Mesenchymal stem cell (in vitro differentiated cells and primary cell): ENCODE measurements around the gene ECHS1.
"Not testable (repeated sequence)": the region's sequence is repeated elsewhere in the genome, so short reads cannot be mapped to it uniquely, and the experiment has no call there.

Source experiments
- DNase-seq: peaks from one replicate; pipeline ENCODE4 v3.0.0-alpha.2; 2013
- H2AFZ ChIP-seq: one replicate; pipeline ENCODE4 v1.6.1; 2013; ENCODE audit warnings: low read depth, mild to moderate bottlenecking, control low read depth, inconsistent platforms, low read length, moderate library complexity
- H2AK5ac ChIP-seq: 2 replicates; pipeline ENCODE4 v1.6.1; 2013; ENCODE audit warnings: low read length, moderate library complexity, mild to moderate bottlenecking, inconsistent platforms; ENCODE audit not compliant: severe bottlenecking
- H2BK120ac ChIP-seq: one replicate; pipeline ENCODE4 v1.6.1; 2013; ENCODE audit warnings: low read depth, mild to moderate bottlenecking, inconsistent platforms, low read length, moderate library complexity
- H2BK12ac ChIP-seq, 2 experiments: one replicate each; pipeline ENCODE4 v1.6.1; 2013; ENCODE audit warnings: inconsistent platforms in 2 of 2, low read length in 2 of 2, mild to moderate bottlenecking in 2 of 2, moderate library complexity in 2 of 2, control low read depth in 1 of 2
- H2BK15ac ChIP-seq: one replicate; pipeline ENCODE4 v1.6.1; 2013; ENCODE audit warnings: mild to moderate bottlenecking, low read depth, inconsistent platforms; ENCODE audit not compliant: poor library complexity, severe bottlenecking
- H2BK5ac ChIP-seq: 2 replicates; pipeline ENCODE4 v1.6.1; 2013; ENCODE audit warnings: low read depth, mild to moderate bottlenecking, low read length, control low read depth, inconsistent platforms; ENCODE audit not compliant: poor library complexity, severe bottlenecking
- H3K14ac ChIP-seq, 2 experiments: one replicate each; pipeline ENCODE4 v1.6.1; 2013; ENCODE audit warnings: inconsistent platforms in 2 of 2, low read length in 2 of 2, control low read depth in 1 of 2, mild to moderate bottlenecking in 1 of 2, moderate library complexity in 1 of 2
- H3K18ac ChIP-seq, 2 experiments: one replicate each; pipeline ENCODE4 v1.6.1; 2013; ENCODE audit warnings: inconsistent platforms in 2 of 2, low read length in 2 of 2, control low read depth in 1 of 2, low read depth in 1 of 2, mild to moderate bottlenecking in 1 of 2
- H3K23ac ChIP-seq, 2 experiments: one replicate each; pipeline ENCODE4 v1.6.1; 2013; ENCODE audit warnings: inconsistent platforms in 2 of 2, low read length in 2 of 2, mild to moderate bottlenecking in 2 of 2, moderate library complexity in 2 of 2, control low read depth in 1 of 2
- H3K27ac ChIP-seq: 2 replicates; pipeline ENCODE4 v1.5.1; 2013; ENCODE audit warnings: mild to moderate bottlenecking, moderate library complexity, low read length, control low read depth, inconsistent platforms; ENCODE audit not compliant: poor library complexity, severe bottlenecking
- H3K27me3 ChIP-seq, 2 experiments: 2 replicates each; pipeline versions ENCODE4 v1.6.1 to v1.7.0; 2013; ENCODE audit warnings: low read length in 2 of 2, mild to moderate bottlenecking in 2 of 2, moderate library complexity in 2 of 2, control low read depth in 1 of 2, inconsistent platforms in 1 of 2; ENCODE audit not compliant: control insufficient read depth in 1 of 2, insufficient read depth in 1 of 2
- H3K36me3 ChIP-seq, 2 experiments: 2 replicates each; pipeline versions ENCODE4 v1.6.1 to v1.7.0; 2013; ENCODE audit warnings: low read length in 2 of 2, control low read depth in 1 of 2, inconsistent platforms in 1 of 2, low read depth in 1 of 2, mild to moderate bottlenecking in 1 of 2; ENCODE audit not compliant: insufficient read depth in 2 of 2, control insufficient read depth in 1 of 2
- H3K4ac ChIP-seq, 2 experiments: one replicate each; pipeline ENCODE4 v1.6.1; 2013; ENCODE audit warnings: inconsistent platforms in 2 of 2, low read length in 2 of 2, mild to moderate bottlenecking in 2 of 2, moderate library complexity in 2 of 2, control low read depth in 1 of 2, low read depth in 1 of 2
- H3K4me1 ChIP-seq: 2 replicates; pipeline ENCODE4 v1.6.1; 2013; ENCODE audit warnings: low read depth, low read length, control low read depth; ENCODE audit not compliant: control insufficient read depth, insufficient read depth
- H3K4me2 ChIP-seq: 2 replicates; pipeline ENCODE4 v1.6.1; 2013; ENCODE audit warnings: low read length, mild to moderate bottlenecking, inconsistent platforms; ENCODE audit not compliant: poor library complexity, severe bottlenecking
- H3K4me3 ChIP-seq, 2 experiments: 2 replicates each; pipeline versions ENCODE4 v1.5.1 to v1.7.0; 2013; ENCODE audit warnings: low read length in 2 of 2, mild to moderate bottlenecking in 2 of 2, control low read depth in 1 of 2, low read depth in 1 of 2; ENCODE audit not compliant: insufficient read depth in 1 of 2
- H3K79me1 ChIP-seq: replicated peaks from 2 replicates; pipeline ENCODE4 v1.6.1; 2013; ENCODE audit warnings: mild to moderate bottlenecking, control low read depth, low read length, inconsistent platforms; ENCODE audit not compliant: poor library complexity, severe bottlenecking
- H3K9ac ChIP-seq: 2 replicates; pipeline ENCODE4 v1.7.0; 2013; ENCODE audit warnings: mild to moderate bottlenecking, low read length, moderate library complexity
- H3K9me3 ChIP-seq: 2 replicates; pipeline ENCODE4 v1.7.0; 2013; ENCODE audit warnings: mild to moderate bottlenecking, low read length; ENCODE audit not compliant: control insufficient read depth
- H4K8ac ChIP-seq: one replicate; pipeline ENCODE4 v1.6.1; 2013; ENCODE audit warnings: inconsistent platforms, mild to moderate bottlenecking, low read length, moderate library complexity
- H4K91ac ChIP-seq: one replicate; pipeline ENCODE4 v1.6.1; 2013; ENCODE audit warnings: mild to moderate bottlenecking, low read length, inconsistent platforms
- WGBS: methylation state at CpG from one replicate; pipeline ENCODE4 v1.1.7; 2013; ENCODE audit warnings: mixed read lengths; 5-methylcytosine and 5-hydroxymethylcytosine counted together

Gene ECHS1

DNA sequence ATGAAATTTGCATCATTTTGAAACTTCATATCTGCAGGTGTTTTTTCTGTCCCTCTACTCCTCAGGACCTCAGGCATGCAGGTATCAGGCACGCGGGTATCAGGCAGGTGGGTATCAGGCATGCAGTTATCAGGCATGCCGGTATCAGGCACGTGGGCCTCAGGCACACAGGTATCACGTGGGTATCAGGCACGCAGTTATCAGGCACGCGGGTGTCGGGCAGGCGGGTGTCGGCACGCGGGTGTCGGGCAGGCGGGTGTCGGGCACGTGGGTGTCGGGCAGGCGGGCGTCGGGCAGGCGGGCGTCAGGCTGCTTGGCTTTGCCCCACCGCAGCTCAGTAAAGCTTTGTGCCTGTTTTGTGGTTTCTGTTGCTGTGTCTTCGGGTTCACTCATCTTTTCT is 42.6 kb upstream of the ECHS1 start:
- Histone ChIP-seq H3K4me1 (no peaks in the 10 kb centered on the region), H2BK15ac (no peak overlapping the region), H3K27ac (no peak overlapping the region), H2BK12ac (no peak overlapping the region), H4K8ac (no peak overlapping the region), H3K23ac (no peak overlapping the region), H3K4me3 (no peak overlapping the region), H3K79me1 (peaks cover 27% of the 10 kb centered on the region), H2BK5ac (no peak overlapping the region), H3K4me2 (no peak overlapping the region), H4K91ac (peak overlapping the region; percentile 23), H3K14ac (no peak overlapping the region), H3K27me3 (no peaks in the 10 kb centered on the region), H2AK5ac (no peak overlapping the region), H2BK120ac (no peak overlapping the region), H3K9me3 (peaks cover 23% of the 10 kb centered on the region), H3K9ac (no peak overlapping the region), H3K4ac (no peak overlapping the region), H3K18ac (no peak overlapping the region), H3K36me3 (peaks cover 48 to 66% of the 10 kb centered on the region in 2 experiments), H2AFZ (no peak overlapping the region)
- 97% methylated on average over 25 of the region's 25 CpGs for WGBS
- no peak for DNase-seq

GRCh38 chr10:133414401-133414800 is 41.2 kb upstream of the ECHS1 start:
- H3K4me2 ChIP-seq, H2AK5ac ChIP-seq, H3K4me3 ChIP-seq, H2AFZ ChIP-seq, H3K27ac ChIP-seq, H2BK15ac ChIP-seq, H3K27me3 ChIP-seq, H3K4me1 ChIP-seq, H3K23ac ChIP-seq, H3K14ac ChIP-seq, H4K8ac ChIP-seq, H3K18ac ChIP-seq, DNase-seq, H2BK5ac ChIP-seq, H3K9ac ChIP-seq, H3K4ac ChIP-seq, H2BK120ac ChIP-seq, H2BK12ac ChIP-seq, H4K91ac ChIP-seq: not testable (repeated sequence)
- H3K79me1 ChIP-seq: peaks cover 25% of the 10 kb centered on the region
- 97% methylated on average over 18 of the region's 23 CpGs for WGBS
- peaks cover 41 to 66% of the 10 kb centered on the region in 2 experiments for H3K36me3 ChIP-seq
- peaks cover 31% of the 10 kb centered on the region for H3K9me3 ChIP-seq

GRCh38 chr10:133412381-133412711 is 39.2 kb upstream of the ECHS1 start:
- Histone ChIP-seq H3K9ac (no peak overlapping the region), H3K23ac (no peak overlapping the region), H3K9me3 (peaks cover 31% of the 10 kb centered on the region), H2AFZ (no peak overlapping the region), H3K79me1 (peaks cover 14% of the 10 kb centered on the region), H3K18ac (no peak overlapping the region), H3K4me2 (no peak overlapping the region), H3K27ac (no peak overlapping the region), H3K36me3 (peaks cover 25 to 69% of the 10 kb centered on the region in 2 experiments), H2AK5ac (no peak overlapping the region), H2BK15ac (no peak overlapping the region), H3K4me1 (no peaks in the 10 kb centered on the region), H2BK5ac (peak overlapping the region; percentile 44), H4K8ac (no peak overlapping the region), H3K14ac (no peak overlapping the region), H3K4ac (no peak overlapping the region), H3K4me3 (no peak overlapping the region), H2BK12ac (no peak overlapping the region), H2BK120ac (no peak overlapping the region), H3K27me3 (no peaks in the 10 kb centered on the region), H4K91ac (no peak overlapping the region)
- no peak for DNase-seq

DNA sequence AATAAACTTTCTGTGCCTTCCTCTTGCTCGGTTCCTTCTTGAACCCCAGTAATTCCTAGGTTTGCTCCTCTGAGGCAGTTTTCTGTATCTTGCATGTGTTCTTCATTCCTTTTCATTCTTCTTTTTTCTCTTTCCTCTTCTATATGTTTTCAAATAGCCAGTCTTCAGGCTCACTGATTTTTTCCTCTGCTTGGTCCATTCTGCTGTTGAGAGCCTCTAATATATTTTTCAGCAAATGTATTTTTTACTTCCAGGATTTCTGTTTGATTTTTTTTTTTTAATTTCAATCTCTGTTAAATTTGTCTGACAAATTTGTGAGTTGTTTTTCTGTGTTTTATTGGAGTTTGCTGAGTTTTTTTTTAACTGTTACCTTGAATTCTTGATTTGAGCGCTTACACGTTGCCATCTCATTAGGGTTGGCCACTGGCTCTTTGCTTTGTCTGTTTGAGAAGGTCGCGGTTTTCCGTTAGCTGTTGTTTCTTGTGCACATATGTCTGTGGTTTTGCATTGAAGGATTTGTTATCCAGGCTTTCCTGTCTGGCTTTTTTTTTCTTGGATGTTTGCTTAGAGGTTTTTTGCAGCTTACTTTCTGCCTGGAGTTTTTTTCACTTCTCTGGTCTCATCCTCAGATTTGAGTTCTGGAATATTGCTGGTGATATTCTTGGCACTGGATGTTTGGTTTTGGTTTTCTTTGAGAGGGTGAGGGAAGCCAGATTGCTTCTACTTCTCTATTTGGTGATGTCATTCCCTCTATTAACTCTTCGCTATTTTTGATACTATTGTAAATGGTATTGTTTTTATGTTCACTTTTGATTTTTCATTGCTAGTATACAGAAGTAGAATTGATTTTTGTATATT is 38.6 kb upstream of the ECHS1 start:
- Histone ChIP-seq H3K27me3 (no peaks in the 10 kb centered on the region), H2AK5ac (no peak overlapping the region), H4K8ac (no peak overlapping the region), H2BK120ac (no peak overlapping the region), H3K18ac (no peak overlapping the region), H3K9me3 (peaks cover 31% of the 10 kb centered on the region), H3K79me1 (peaks cover 18% of the 10 kb centered on the region), H4K91ac (no peak overlapping the region), H2BK12ac (no peak overlapping the region), H3K4me1 (no peaks in the 10 kb centered on the region), H3K4ac (no peak overlapping the region), H2AFZ (no peak overlapping the region), H3K4me2 (no peak overlapping the region), H3K23ac (no peak overlapping the region), H3K4me3 (no peak overlapping the region), H3K36me3 (peaks cover 25 to 74% of the 10 kb centered on the region in 2 experiments), H3K9ac (no peak overlapping the region), H3K14ac (no peak overlapping the region), H3K27ac (no peak overlapping the region), H2BK15ac (no peak overlapping the region), H2BK5ac (peak overlapping the region; percentile 44)
- WGBS: 97% methylated on average over 6 of the region's 7 CpGs
- no peak for DNase-seq
